Body of pancreas (tissue), 4 donors: Measurements from ENCODE around the gene UPP1. TPM values are rescaled to one million over a fixed set of nuclear protein-coding genes. Genes with fewer than 3 reads are reported as not detected.
"Not testable (repeated sequence)": the region's sequence is repeated elsewhere in the genome, so short reads cannot be mapped to it uniquely, and the experiment has no call there.

Experiments
- ATAC-seq: fragments of 150-250 bp; one replicate; pipeline ENCODE4 v1.9.1; 2016
- DNase-seq, 4 donors: peaks; one replicate each; pipeline ENCODE4 v3.0.0-alpha.2; 2019
- H3K27ac ChIP-seq, 4 donors: fragments of 200-600 bp; sonication (generic); 1 replicate in 3 of 4; 2 replicates in 1 of 4; pipeline versions ENCODE4 v1.5.1 to v1.6.1; 2016 to 2019; ENCODE audit warnings: mild to moderate bottlenecking in 1 of 4, mixed read lengths in 1 of 4, moderate library complexity in 1 of 4
- H3K27me3 ChIP-seq, 2 donors: fragments of 200-600 bp; sonication (generic); one replicate each; pipeline ENCODE4 v1.6.0; 2016; ENCODE audit warnings: mild to moderate bottlenecking in 1 of 2
- H3K36me3 ChIP-seq, 2 donors: fragments of 200-600 bp; sonication (generic); replicated peaks in 1 of 2; 2 replicates each; pipeline ENCODE4 v1.5.1; 2016; ENCODE audit warnings: low read depth in 2 of 2; ENCODE audit not compliant: insufficient read depth in 1 of 2
- H3K4me1 ChIP-seq: fragments of 200-600 bp; sonication (generic); one replicate; pipeline ENCODE4 v1.6.0; 2016
- H3K4me3 ChIP-seq, 2 donors: fragments of 200-600 bp; sonication (generic); 1 replicate in 1 of 2; 2 replicates in 1 of 2; pipeline ENCODE4 v1.5.1; 2016 to 2019
- H3K9me3 ChIP-seq, 3 donors: fragments of 200-600 bp; sonication (generic); 1 replicate in 2 of 3; 2 replicates in 1 of 3; pipeline ENCODE4 v1.5.1; 2016
- CTCF ChIP-seq, 7 experiments: fragments of 450-650 bp in 4 of 7; fragments of 200-600 bp in 3 of 7; sonication (generic) in 3 of 7; IDR thresholded peaks; one replicate each; pipeline ENCODE4 v1.5.1; 2016 to 2019; ENCODE audit warnings: antibody characterized with exemption in 7 of 7
- POLR2A ChIP-seq, 3 donors: fragments of 450-650 bp; IDR thresholded peaks; one replicate each; pipeline ENCODE4 v1.6.1; 2016; ENCODE audit warnings: antibody characterized with exemption in 3 of 3, mild to moderate bottlenecking in 2 of 3
- WGBS, 2 donors: methylation state at CpG; one replicate each; pipeline ENCODE4 v1.1.5; 2017; 5-methylcytosine and 5-hydroxymethylcytosine counted together
- intact Hi-C: fragments of 100-400 bp; cut with DNase I; formaldehyde crosslinking; loops from one replicate; pipeline ENCODE4 v1.15.1; 2023
- total RNA-seq, 2 donors: library from RNA; depleted of rRNA; stranded (reverse); fragments of >200 nt; gene quantifications; one replicate each; pipeline ENCODE4 v1.1.0, GENCODE V29; 2016

Gene UPP1
- total RNA-seq, 2 donors from 2014 or later: 7.3 to 9.9 TPM

DNA sequence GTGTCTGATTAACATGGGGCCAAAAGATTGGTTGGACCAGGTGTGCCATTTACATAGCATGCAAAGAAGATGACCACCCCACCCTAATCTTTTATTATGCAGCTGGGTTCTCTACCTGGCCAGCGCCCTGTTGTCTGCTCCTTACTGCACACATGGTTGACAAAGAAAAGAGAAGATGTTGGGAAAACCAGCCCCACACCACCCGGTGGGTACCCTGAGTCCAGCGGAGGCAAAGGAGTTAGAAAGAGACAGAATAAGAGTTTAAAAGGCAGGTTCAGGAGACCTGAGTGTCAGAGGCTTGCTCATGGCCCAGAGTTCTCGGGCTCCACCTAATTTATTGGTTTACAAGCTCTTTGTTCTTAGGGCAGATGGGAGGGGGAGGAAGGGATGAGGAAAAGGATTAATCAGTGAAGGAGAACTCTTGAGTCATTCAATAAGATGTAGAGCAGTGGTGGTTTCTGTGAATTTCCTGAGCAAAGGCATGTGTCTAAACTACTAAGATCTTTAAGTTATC is 58.1 kb downstream of the UPP1 start:
- WGBS, 2 donors: 80 to 83% methylated on average over 4 of the region's 4 CpGs
- no peak for DNase-seq
- peaks cover 32% of the 10 kb centered on the region for H3K4me1 ChIP-seq
- H3K36me3 ChIP-seq: no peaks in the 10 kb centered on the region
- ATAC-seq: no peak
- H3K27ac ChIP-seq: peak overlapping the region in 2 of 4 donors; percentile 5 to 36
- intact Hi-C loops: no loop called here
- H3K27me3 ChIP-seq: no peaks in the 10 kb centered on the region
- no peaks in the 10 kb centered on the region for H3K9me3 ChIP-seq
- TF ChIP-seq CTCF (IDR thresholded peaks at IDR 0.05) (no peak), POLR2A (IDR thresholded peaks at IDR 0.05) (no peak)
- no peak overlapping the region for H3K4me3 ChIP-seq

DNA sequence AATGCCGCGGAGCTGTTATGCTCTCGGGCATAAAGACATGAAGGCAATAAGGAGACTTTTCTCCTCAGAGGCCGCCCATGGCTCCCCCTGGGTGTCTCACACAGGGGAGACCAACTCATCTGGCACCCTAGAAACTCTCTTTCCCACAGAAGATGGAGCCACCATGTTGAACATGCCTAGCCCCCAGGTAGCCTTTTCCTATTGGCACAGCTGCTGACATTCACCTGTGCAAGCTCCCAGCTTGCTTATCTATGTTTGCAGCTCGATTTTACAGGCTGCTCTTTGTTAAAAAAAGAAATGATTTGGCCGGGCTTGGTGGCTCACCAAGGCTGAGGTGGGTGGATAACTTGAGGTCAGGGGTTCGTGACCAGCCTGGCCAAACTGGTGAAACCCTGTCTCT is 58.6 kb downstream of the UPP1 start:
- WGBS, 2 donors: 36 to 39% methylated on average over 7 of the region's 7 CpGs
- H3K9me3 ChIP-seq, H3K4me3 ChIP-seq, H3K27me3 ChIP-seq, intact Hi-C loops, H3K36me3 ChIP-seq: not testable (repeated sequence)
- H3K4me1 ChIP-seq: peaks cover 32% of the 10 kb centered on the region
- peak; percentile 38 to 69 (median 56) for DNase-seq
- peak; percentile 71 for ATAC-seq
- H3K27ac ChIP-seq: peak overlapping the region in 2 of 4 donors; percentile 5 to 36

GRCh38 chr7:48148311-48148710 is 59.2 kb downstream of the UPP1 start:
- Histone ChIP-seq H3K4me3 (no peak overlapping the region), H3K36me3 (no peaks in the 10 kb centered on the region), H3K27ac (no peak overlapping the region), H3K27me3 (no peaks in the 10 kb centered on the region), H3K4me1 (peaks cover 32% of the 10 kb centered on the region), H3K9me3 (no peaks in the 10 kb centered on the region)
- 85 to 93% methylated on average over 2 of the region's 2 CpGs for WGBS, 2 donors
- no peak for ATAC-seq
- TF ChIP-seq CTCF (IDR thresholded peaks at IDR 0.05) (no peak), POLR2A (IDR thresholded peaks at IDR 0.05) (no peak)
- intact Hi-C loops: no loop called here
- no peak for DNase-seq

- no peak overlapping the region for H3K27ac ChIP-seq
Measured at GRCh38 chr7:48149058-48149457, 60.0 kb downstream of the UPP1 start.

GRCh38 chr7:48150086-48150485 is 61.0 kb downstream of the UPP1 start:
- DNase-seq (no peak), ATAC-seq (no peak)
- intact Hi-C loops: no loop called here
- TF ChIP-seq CTCF (IDR thresholded peaks at IDR 0.05) (no peak), POLR2A (IDR thresholded peaks at IDR 0.05) (no peak)
- H3K36me3 ChIP-seq: no peaks in the 10 kb centered on the region
- WGBS, 2 donors: 82 to 86% methylated on average over 3 of the region's 3 CpGs
- H3K27ac ChIP-seq: no peak overlapping the region
- H3K4me1 ChIP-seq: peaks cover 19% of the 10 kb centered on the region
- no peaks in the 10 kb centered on the region for H3K27me3 ChIP-seq
- H3K9me3 ChIP-seq: no peaks in the 10 kb centered on the region
- H3K4me3 ChIP-seq: no peak overlapping the region

More at GRCh38 chr7:48149058-48149457, 60.0 kb downstream of the UPP1 start:
- Histone ChIP-seq H3K4me1 (peaks cover 27% of the 10 kb centered on the region), H3K36me3 (no peaks in the 10 kb centered on the region), H3K27me3 (no peaks in the 10 kb centered on the region), H3K4me3 (no peak overlapping the region), H3K9me3 (no peaks in the 10 kb centered on the region)
- ATAC-seq (no peak), DNase-seq (no peak)
- TF ChIP-seq CTCF (IDR thresholded peaks at IDR 0.05) (no peak), POLR2A (IDR thresholded peaks at IDR 0.05) (no peak)
- intact Hi-C loops: no loop called here
